Ovary (tissue), 9 donors: Measurements from ENCODE around the gene NFIA. TPM values are rescaled to one million over a fixed set of nuclear protein-coding genes. Genes with fewer than 3 reads are reported as not detected.
"Not testable (repeated sequence)": the region's sequence is repeated elsewhere in the genome, so short reads cannot be mapped to it uniquely, and the experiment has no call there.

Experiments
- DNase-seq, 5 donors: peaks; one replicate each; pipeline ENCODE4 v3.0.0-alpha.2; 2019 to 2020
- H3K27ac ChIP-seq, 2 donors: fragments of 200-600 bp; one replicate each; pipeline versions ENCODE4 v1.5.1 to v1.8.0; 2019 to 2022
- H3K27me3 ChIP-seq: fragments of 200-600 bp; one replicate; pipeline ENCODE4 v1.8.0; 2022
- H3K36me3 ChIP-seq: fragments of 200-600 bp; sonication (generic); one replicate; pipeline ENCODE4 v1.5.1; 2019
- H3K4me1 ChIP-seq: one replicate; pipeline ENCODE4 v1.8.1; 2013; ENCODE audit warnings: mild to moderate bottlenecking, moderate library complexity; ENCODE audit not compliant: insufficient read depth
- H3K4me3 ChIP-seq: fragments of 200-600 bp; sonication (generic); one replicate; pipeline ENCODE4 v1.5.1; 2017
- H3K9me3 ChIP-seq, 2 donors: fragments of 200-600 bp in 1 of 2; sonication (generic) in 1 of 2; one replicate each; pipeline versions ENCODE4 v1.5.1 to v1.8.1; 2013 to 2019; ENCODE audit warnings: mild to moderate bottlenecking in 1 of 2, moderate library complexity in 1 of 2
- EP300 ChIP-seq: sonication (generic); formaldehyde crosslinking; IDR thresholded peaks from one replicate; pipeline ENCODE4 v1.6.1; 2017; ENCODE audit warnings: antibody characterized with exemption
- POLR2A ChIP-seq: fragments of 450-650 bp; IDR thresholded peaks from one replicate; pipeline ENCODE4 v1.6.1; 2017; ENCODE audit warnings: antibody characterized with exemption, mild to moderate bottlenecking, moderate library complexity
- WGBS, 3 donors: extraction: QIAGEN DNeasy Blood & Tissue Kit in 1 of 3; methylation state at CpG; one replicate each; pipeline versions ENCODE4 v1.1.5 to v1.1.7; 2013 to 2017; 5-methylcytosine and 5-hydroxymethylcytosine counted together
- intact Hi-C, 4 donors: fragments of 100-400 bp; cut with DNase I; formaldehyde crosslinking; loops; one replicate each; pipeline versions ENCODE4 v1.11.0 to v1.15.1; 2022 to 2023
- polyA plus RNA-seq, 2 donors: library from polyadenylated mRNA; stranded (reverse); fragments of 200-250 nt in 1 of 2; fragments of 350-450 nt in 1 of 2; fragmentation: Illumina TruSeq in 1 of 2; extraction: RNeasy Lipid Tissue Mini Kit (QIAGEN cat#74804) in 1 of 2; gene quantifications; one replicate each; pipeline ENCODE4 v1.2.3, GENCODE V29; 2013 to 2014
- total RNA-seq, 7 donors: library from RNA; depleted of rRNA in 2 of 7; stranded (reverse); fragments of >200 nt in 2 of 7; fragmentation: NEBNext Ultra II Directional in 3 of 7; extraction: Animal tissue kit (Norgen Biotek cat#: 25700) in 3 of 7; gene quantifications; one replicate each; pipeline versions ENCODE4 v1.1.0 to v1.2.4, GENCODE V29; 2016 to 2023
- TF ChIP-seq, protein P1 (sequence below), 3 donors: fragments of 450-650 bp in 2 of 3; fragments of 200-600 bp in 1 of 3; IDR thresholded peaks; one replicate each; pipeline versions ENCODE4 v1.5.1 to v1.8.0; 2016 to 2022; ENCODE audit warnings: antibody characterized with exemption in 3 of 3, mild to moderate bottlenecking in 1 of 3
- donor health status: DM: no; HTN: no; CAD: no; lungs with moderate emphysema.
- donor health status: DM: no; HTN: no; CAD: no.
- donor health status: Bipolar disorder and iron deficiency.
- donor health status: DM: yes; HTN: yes; CAD: no.
- donor health status: DM: no; HTN: no; CAD: no.
- donor health status: DM: yes; HTN: yes; CAD: no.

The NFIA gene
- total and polyA plus RNA-seq, 9 donors: 11.8 to 115 (median 80.9) TPM

DNA sequence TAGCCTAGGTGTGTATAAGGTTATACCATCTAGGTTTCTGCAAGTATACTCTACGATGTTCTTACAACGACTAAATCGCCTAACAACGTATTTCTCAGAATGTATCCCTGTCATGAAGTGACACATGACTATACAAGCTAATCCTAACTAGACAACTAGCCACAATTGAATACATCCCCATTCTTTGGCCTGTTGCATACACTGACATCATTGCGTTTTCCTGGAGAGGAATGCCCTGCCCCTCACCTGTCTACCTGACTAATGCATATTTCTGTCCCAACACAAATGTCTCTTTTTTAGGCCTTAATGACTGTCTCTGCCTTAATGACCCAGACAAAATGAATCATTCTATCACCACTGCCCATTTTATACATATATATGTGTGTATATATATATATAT lies 8.5 kb upstream of the NFIA start:
- no peak for DNase-seq
- H3K27me3 ChIP-seq: no peaks in the 10 kb centered on the region
- no peak overlapping the region for H3K27ac ChIP-seq
- no peaks in the 10 kb centered on the region for H3K9me3 ChIP-seq
- no peaks in the 10 kb centered on the region for H3K36me3 ChIP-seq
- H3K4me1 ChIP-seq: peaks cover 6% of the 10 kb centered on the region
- intact Hi-C loops: no loop called here
- WGBS, 3 donors: 96 to 98% (median 97%) methylated on average over 5 of the region's 5 CpGs
- TF ChIP-seq, protein P1, sequence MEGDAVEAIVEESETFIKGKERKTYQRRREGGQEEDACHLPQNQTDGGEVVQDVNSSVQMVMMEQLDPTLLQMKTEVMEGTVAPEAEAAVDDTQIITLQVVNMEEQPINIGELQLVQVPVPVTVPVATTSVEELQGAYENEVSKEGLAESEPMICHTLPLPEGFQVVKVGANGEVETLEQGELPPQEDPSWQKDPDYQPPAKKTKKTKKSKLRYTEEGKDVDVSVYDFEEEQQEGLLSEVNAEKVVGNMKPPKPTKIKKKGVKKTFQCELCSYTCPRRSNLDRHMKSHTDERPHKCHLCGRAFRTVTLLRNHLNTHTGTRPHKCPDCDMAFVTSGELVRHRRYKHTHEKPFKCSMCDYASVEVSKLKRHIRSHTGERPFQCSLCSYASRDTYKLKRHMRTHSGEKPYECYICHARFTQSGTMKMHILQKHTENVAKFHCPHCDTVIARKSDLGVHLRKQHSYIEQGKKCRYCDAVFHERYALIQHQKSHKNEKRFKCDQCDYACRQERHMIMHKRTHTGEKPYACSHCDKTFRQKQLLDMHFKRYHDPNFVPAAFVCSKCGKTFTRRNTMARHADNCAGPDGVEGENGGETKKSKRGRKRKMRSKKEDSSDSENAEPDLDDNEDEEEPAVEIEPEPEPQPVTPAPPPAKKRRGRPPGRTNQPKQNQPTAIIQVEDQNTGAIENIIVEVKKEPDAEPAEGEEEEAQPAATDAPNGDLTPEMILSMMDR (IDR thresholded peaks at IDR 0.05): no peak
- TF ChIP-seq EP300 (no peak), POLR2A (no peak)
- H3K4me3 ChIP-seq: no peak overlapping the region

DNA sequence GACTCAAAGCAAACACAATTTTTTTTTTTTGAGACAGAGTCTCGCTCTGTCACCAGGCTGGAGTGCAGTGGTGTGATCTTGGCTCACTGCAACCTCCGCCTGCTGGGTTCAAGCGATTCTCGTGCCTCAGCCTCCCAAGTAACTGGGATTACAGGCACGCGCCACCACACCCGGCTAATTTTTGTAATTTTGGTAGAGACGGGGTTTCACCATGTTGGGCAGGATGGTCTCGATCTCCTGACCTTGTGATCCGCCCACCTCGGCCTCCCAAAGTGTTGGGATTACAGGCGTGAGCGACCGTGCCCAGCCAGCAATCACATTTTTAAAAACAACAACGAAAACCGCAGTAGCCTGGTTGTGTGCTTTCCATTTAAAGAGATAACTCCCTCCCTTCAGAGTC lies 6.5 kb upstream of the NFIA start:
- H3K9me3 ChIP-seq, H3K4me3 ChIP-seq, intact Hi-C loops, H3K36me3 ChIP-seq, DNase-seq, H3K27me3 ChIP-seq, H3K4me1 ChIP-seq: not testable (repeated sequence)
- peak overlapping the region in 1 of 2 donors; percentile 78 for H3K27ac ChIP-seq
- WGBS, 3 donors: 42 to 53% (median 49%) methylated on average over 16 of the region's 16 CpGs

DNA sequence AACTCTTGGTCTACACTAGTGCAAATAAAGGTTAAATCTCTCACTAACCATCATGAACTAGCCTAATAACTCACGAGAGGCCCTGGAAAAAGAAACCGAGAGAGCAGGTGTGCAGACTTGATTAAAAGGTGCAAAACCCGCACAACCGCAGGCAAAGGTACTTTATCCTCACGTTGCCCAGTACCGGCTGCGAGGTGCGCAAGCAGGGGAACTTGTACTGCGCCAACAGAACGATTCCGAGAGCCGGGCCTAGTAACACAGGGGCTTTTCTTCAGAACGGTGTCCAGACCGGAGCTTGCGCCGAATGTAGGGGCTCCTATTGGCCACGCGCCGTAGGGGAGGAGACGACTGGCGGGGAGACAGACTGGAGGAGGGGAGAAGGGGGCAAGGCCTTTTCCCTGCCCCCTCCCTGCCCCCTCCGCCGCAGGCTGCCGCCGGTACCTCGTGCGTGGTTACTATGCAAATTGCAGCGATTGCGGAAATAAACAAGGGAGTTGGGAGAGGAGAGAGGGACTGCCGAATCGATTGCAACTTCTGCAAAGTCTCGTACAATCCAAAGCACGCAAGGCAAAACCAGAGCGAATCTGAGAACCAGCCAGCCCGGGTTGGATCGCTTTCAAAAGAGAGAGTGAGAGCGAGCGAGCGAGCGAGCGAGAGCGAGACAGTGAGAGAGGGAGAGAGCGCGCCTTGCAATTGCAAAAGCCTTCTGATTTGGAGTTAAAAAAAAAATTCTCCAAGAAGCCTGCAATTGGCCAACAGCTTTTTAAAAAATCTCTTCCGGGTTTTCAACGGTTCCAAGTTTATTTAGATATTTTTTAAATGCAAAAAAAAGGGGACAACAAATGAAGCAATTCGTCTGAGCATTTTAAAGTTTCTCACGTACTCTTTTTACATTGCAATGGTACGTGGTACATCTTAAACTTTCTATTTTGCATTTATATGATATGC lies 5.4 kb upstream of the NFIA start:
- 0% methylated on average over 49 of the region's 49 CpGs for WGBS, 3 donors

DNA sequence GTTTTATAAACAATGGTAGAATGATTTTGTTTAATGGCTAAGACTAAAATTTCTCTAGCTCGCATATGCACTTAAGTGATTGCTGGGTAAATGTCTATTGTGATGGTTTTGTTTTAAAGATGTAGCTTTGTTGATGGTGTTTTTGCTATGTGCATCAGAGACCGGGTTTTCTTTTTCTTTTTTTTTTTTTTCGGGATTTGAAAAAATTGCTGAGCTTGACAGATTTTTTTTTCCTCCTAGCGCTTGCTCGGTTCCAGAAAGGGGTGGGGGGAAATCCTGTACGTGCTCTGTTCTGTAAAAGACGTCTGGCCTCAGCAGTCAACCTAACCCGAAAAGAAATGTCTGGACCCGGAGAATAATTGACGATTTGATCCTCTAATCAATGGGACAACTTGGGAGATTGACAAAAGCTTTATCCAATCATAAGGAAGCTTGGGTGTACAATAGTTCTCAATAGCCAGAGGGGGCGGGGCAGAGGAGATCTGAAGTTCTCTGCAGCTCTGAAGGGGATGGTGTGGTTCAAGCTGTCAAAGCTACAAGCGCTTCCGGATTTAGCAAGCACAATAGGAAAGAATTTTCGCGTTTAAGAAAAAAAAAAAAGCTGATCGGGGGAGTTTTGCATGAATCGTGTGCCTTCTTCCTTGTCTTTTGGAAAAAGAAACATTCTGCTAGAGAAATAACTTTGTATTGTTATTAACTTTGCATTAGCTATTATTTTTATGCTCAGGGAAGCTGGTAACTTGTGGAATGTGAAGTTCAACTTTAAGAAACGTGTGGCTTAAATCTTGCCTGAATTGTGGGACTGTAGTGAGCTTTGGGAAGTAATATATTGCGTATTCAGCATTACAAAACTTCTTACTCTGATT lies 4.5 kb upstream of the NFIA start:
- TF ChIP-seq, protein P1 (IDR thresholded peaks at IDR 0.05): no peak
- no peak for TF ChIP-seq POLR2A
- no peak for TF ChIP-seq EP300
- peak; percentile 84 to 91 (median 90) for DNase-seq
- Histone ChIP-seq H3K27ac (peak overlapping the region in 1 of 2 donors; percentile 11), H3K27me3 (no peaks in the 10 kb centered on the region), H3K36me3 (no peaks in the 10 kb centered on the region), H3K9me3 (no peaks in the 10 kb centered on the region), H3K4me1 (peaks cover 11% of the 10 kb centered on the region), H3K4me3 (peak overlapping the region; percentile 46)
- intact Hi-C loops: no loop called here
- WGBS, 3 donors: 1 to 2% (median 2%) methylated on average over 19 of the region's 19 CpGs

More for the DNA sequence above, 5.4 kb upstream of the NFIA start:
- peak; percentile 83 to 93 (median 89) for DNase-seq
- Histone ChIP-seq H3K36me3 (no peaks in the 10 kb centered on the region), H3K27ac (peak overlapping the region in 1 of 2 donors; percentile 78), H3K9me3 (no peaks in the 10 kb centered on the region), H3K4me3 (peak overlapping the region; percentile 46), H3K27me3 (no peaks in the 10 kb centered on the region), H3K4me1 (peaks cover 11% of the 10 kb centered on the region)
- intact Hi-C loops: no loop called here
- TF ChIP-seq POLR2A: no peak
- TF ChIP-seq, protein P1 (IDR thresholded peaks at IDR 0.05): no peak
- TF ChIP-seq EP300: no peak
